ENCODE data around the gene CCR5AS.

The CCR5AS gene

GRCh38 chr3:46381625-46382024 lies 25.2 kb downstream of the CCR5AS start:
- no peak for DNase-seq
- Histone ChIP-seq H3K27ac (no peak overlapping the region), H3K27me3 (no peaks in the 10 kb centered on the region), H3K36me3 (no peaks in the 10 kb centered on the region), H3K4me3 (no peak overlapping the region), H3K4me1 (peaks cover 0 to 15% (median 3%) of the 10 kb centered on the region in 4 donors), H3K9me3 (no peaks in the 10 kb centered on the region)
- 55 to 77% methylated on average over 3 of the region's 3 CpGs for WGBS, 2 donors
- TF ChIP-seq EP300 (IDR thresholded peaks at IDR 0.05) (no peak), CTCF (IDR thresholded peaks at IDR 0.05) (no peak), POLR2A (IDR thresholded peaks at IDR 0.05) (no peak), POLR2AphosphoS5 (IDR thresholded peaks at IDR 0.05) (no peak)
- intact Hi-C loops (cut with DNase I) = no loop called here

- no peaks in the 10 kb centered on the region for H3K9me3 ChIP-seq
- peak overlapping the region in 2 of 4 donors; percentile 20 for H3K27ac ChIP-seq
- intact Hi-C loops (cut with DNase I) = no loop called here
- no peak for DNase-seq
- 78 to 84% methylated on average over 8 of the region's 8 CpGs for WGBS, 2 donors
- no peak overlapping the region for H3K4me3 ChIP-seq
- no peaks in the 10 kb centered on the region for H3K36me3 ChIP-seq
- H3K4me1 ChIP-seq = peaks cover 0 to 15% (median 3%) of the 10 kb centered on the region in 4 donors
- no peaks in the 10 kb centered on the region for H3K27me3 ChIP-seq
- TF ChIP-seq EP300 (IDR thresholded peaks at IDR 0.05) (no peak), POLR2A (IDR thresholded peaks at IDR 0.05) (no peak), POLR2AphosphoS5 (IDR thresholded peaks at IDR 0.05) (no peak)
Measured at GRCh38 chr3:46380471-46381221, 26.2 kb downstream of the CCR5AS start.

- intact Hi-C loops (cut with DNase I) = loop anchor here (10.0 kb wide), 1 partner anchor 294 kb away; no protein-coding TSS in a partner anchor
Measured at GRCh38 chr3:46378426-46378942, 28.4 kb downstream of the CCR5AS start.

GRCh38 chr3:46375814-46376213 lies 31.1 kb downstream of the CCR5AS start:
- Histone ChIP-seq H3K36me3 (no peaks in the 10 kb centered on the region), H3K27me3 (no peaks in the 10 kb centered on the region), H3K4me1 (peaks cover 0 to 6% (median 1%) of the 10 kb centered on the region in 4 donors), H3K4me3 (no peak overlapping the region), H3K9me3 (no peaks in the 10 kb centered on the region), H3K27ac (no peak overlapping the region)
- TF ChIP-seq POLR2AphosphoS5 (IDR thresholded peaks at IDR 0.05) = no peak
- TF ChIP-seq POLR2A (IDR thresholded peaks at IDR 0.05) = no peak
- no peak for TF ChIP-seq CTCF (IDR thresholded peaks at IDR 0.05)
- TF ChIP-seq EP300 (IDR thresholded peaks at IDR 0.05) = no peak
- intact Hi-C loops (cut with DNase I) = loop anchor here (10.0 kb wide), 1 partner anchor 291 kb away; no protein-coding TSS in a partner anchor
- 20 to 37% methylated on average over 2 of the region's 2 CpGs for WGBS, 2 donors
- no peak for DNase-seq

More at GRCh38 chr3:46378426-46378942, 28.4 kb downstream of the CCR5AS start:
- Histone ChIP-seq H3K9me3 (no peaks in the 10 kb centered on the region), H3K27me3 (no peaks in the 10 kb centered on the region), H3K36me3 (no peaks in the 10 kb centered on the region), H3K4me1 (peaks cover 0 to 15% (median 3%) of the 10 kb centered on the region in 4 donors), H3K4me3 (no peak overlapping the region), H3K27ac (no peak overlapping the region)
- peak; percentile 73 for DNase-seq
- 49 to 50% methylated on average over 8 of the region's 8 CpGs for WGBS, 2 donors
- TF ChIP-seq CTCF (IDR thresholded peaks at IDR 0.05) (peak in 2 of 4 experiments; percentile 30 to 40), POLR2A (IDR thresholded peaks at IDR 0.05) (no peak)

- Histone ChIP-seq H3K36me3 (no peaks in the 10 kb centered on the region), H3K27me3 (no peaks in the 10 kb centered on the region), H3K4me1 (no peaks in the 10 kb centered on the region), H3K9me3 (no peaks in the 10 kb centered on the region), H3K4me3 (no peak overlapping the region), H3K27ac (no peak overlapping the region)
- DNase-seq = no peak
- intact Hi-C loops (cut with DNase I) = loop anchor here (10.0 kb wide), 1 partner anchor 290 kb away; no protein-coding TSS in a partner anchor
- TF ChIP-seq POLR2AphosphoS5 (IDR thresholded peaks at IDR 0.05) (no peak), CTCF (IDR thresholded peaks at IDR 0.05) (no peak), EP300 (IDR thresholded peaks at IDR 0.05) (no peak), POLR2A (IDR thresholded peaks at IDR 0.05) (no peak)
- 67 to 77% methylated on average over 2 of the region's 2 CpGs for WGBS, 2 donors
Measured at GRCh38 chr3:46375218-46375617, 31.6 kb downstream of the CCR5AS start.
